GM21737 (cell line): Measurements from ENCODE around the gene TPCN2.
A peak's percentile ranks its signal among the peaks of the same experiment; 100 is the strongest.

Experiments
- ATAC-seq: cut with Tn5 transposase; IDR thresholded peaks from one replicate; pipeline ENCODE4 v1.9.1; 2021; ENCODE audit warnings: mild to moderate bottlenecking, moderate library complexity; ENCODE audit not compliant: unreplicated experiment

Gene TPCN2

GRCh38 chr11:69055598-69056516, 7.1 kb downstream of the TPCN2 start:
- ATAC-seq: peak; percentile 74

DNA sequence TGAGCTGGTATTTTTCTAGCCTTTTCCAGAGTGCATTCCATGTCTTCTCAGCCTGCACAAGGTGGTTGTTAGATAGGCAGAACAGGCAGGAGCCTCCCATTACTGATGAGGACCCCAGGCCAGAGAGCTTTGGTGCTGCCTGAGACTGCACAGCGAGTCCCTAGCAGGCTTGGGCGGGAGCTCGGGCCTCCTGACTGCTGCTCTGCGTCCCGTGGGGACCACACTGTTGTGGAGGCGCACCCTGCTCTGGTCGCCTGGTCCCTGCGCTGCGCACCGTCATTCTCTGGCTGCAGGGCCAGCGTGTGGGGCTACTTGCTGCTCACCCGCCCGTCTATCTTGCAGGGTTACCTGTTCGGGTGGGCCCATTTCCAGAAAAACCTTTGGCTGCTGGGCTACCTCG, 8.5 kb downstream of the TPCN2 start:
- no peak for ATAC-seq

DNA sequence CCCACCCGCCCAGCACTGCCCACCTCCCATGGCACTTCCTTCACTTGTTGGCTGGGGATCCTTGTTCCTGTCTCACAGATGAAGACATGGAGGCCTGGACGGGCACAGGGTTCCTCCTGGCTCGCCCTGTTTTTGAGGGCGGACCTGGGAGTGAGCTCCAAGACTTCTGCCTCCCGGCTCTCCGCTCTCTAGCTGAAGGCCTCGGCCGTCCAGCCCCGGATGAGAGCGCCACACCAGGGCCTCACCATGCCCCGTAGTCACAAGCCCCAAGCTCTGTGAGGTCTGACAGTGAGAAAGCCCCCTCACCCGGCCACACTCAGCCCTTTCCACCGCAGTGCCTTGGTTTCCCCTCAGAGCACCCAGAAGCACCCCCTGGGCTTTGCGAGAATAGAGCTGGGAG, 9.1 kb downstream of the TPCN2 start:
- no peak for ATAC-seq

DNA sequence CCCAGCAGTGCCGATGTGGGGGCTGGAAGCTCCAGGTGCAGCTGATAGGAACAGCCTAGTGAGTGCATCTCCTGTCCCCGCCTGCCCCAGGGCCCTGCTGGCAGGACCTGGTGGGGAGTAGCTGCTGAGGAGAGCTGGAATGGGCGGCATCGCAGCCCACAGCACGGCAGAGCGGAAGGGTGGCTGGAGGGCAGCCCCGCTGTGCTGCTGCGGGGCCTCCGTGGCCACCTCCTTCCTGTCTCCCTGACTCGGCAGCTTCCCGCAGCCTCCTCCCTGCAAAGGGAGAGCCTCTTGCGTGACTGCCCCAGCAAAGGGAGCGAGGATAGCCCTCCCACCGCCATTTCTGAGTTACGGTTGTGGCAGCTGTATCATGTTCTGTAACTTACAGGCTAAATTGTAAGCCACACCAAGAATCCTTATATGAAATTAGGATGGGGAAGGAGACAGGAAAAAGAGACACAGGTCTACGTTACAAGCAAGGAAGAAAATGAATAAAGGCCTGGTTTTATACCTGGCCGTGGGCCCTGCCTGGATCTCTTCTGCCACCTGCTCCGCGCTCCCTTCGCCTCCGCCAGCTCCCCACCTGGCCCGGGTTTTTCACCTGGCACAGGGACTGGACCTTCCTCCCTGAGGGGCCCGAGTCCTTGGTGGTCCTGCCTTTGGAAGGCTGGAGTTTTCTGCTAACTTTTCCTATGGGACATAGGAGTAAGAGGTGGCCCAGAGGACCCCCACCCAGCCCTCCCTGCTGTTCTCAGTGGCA, 10.0 kb downstream of the TPCN2 start:
- ATAC-seq: no peak

- no peak for ATAC-seq
Observed at GRCh38 chr11:69059429-69059828, 10.7 kb downstream of the TPCN2 start.

DNA sequence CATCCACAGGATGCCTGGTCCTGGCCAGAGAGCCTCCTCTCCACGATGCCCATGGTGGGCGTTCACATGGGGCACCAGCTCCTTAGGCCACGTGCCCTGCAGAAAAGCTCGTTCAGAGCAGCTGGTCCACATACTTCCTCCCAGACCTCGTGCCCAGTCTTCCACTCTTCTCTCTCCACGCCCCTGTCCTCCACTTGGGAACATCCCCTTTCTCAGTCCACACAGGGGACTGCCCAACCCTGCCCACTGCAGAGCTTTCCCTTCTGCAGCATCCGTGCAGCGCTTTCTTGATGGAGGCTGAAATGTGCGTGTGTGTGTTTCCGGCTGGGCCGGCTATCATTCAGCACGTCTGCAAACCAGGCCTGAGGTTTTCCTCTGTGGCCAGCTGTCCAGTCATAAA, 11.3 kb downstream of the TPCN2 start:
- no peak for ATAC-seq

DNA sequence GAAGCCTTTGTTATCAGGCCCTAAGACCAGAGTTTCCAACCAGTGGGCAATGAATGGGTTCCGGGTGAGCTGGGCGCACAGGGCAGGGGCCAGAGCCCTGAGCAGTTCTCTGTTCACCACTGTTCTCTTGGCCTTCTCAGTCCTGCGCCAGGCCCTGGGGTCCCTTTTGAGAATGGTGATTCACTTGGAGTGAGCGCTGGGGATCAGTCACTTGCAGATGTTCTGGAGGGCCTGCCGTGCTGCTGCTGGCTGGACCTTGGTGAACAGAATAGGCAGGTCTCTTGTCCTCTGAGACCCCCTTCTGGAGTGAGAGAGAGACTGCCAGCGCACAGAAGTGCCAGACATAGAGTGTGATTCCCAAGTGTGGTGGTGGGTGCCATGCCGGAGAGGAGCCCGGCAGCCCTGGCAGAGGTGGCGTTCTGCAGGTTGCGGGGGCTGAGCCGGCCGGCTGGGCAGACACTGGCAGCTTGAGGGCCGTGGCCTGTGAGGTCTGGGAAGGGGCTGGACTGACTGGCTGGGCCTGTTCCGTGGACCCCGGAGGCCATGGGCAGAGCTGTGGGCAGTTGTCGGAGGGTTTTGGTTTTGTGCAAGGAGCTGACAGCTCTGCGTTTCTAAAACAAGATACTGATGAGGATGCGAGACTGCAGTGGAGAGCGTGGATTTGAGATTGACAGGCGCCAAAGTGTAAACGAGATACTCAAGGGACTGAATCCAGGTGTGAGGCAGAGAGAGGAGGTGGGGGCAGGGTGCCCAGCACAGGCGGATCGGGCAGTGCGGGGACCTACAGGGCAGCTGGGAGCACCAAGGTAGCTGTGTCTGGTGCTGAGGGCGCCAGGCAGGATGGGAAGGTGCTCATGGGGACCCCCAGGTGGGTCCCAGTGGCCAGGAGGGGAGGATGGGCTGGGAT, 12.3 kb downstream of the TPCN2 start:
- ATAC-seq: no peak

DNA sequence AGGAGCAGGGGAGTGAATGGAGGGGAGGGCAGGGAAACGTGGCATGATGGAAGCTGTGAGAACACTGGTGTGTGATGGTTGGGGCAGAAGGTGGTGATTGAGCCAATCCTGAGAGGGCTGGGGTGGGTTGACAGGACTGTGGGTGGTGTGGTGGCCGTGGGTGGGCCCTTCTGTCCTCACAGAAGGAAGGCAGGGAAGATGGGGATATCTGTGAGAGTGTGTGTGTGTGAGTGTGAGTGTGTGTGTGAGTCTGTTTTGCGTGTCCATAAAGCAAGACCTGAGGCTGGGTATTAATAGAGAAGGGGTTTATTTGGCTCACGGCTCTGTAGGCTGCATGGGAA, 13.0 kb downstream of the TPCN2 start:
- no peak for ATAC-seq

GRCh38 chr11:69062169-69062855, 13.6 kb downstream of the TPCN2 start:
- ATAC-seq: no peak

GRCh38 chr11:69062873-69063651, 14.3 kb downstream of the TPCN2 start:
- ATAC-seq: no peak

DNA sequence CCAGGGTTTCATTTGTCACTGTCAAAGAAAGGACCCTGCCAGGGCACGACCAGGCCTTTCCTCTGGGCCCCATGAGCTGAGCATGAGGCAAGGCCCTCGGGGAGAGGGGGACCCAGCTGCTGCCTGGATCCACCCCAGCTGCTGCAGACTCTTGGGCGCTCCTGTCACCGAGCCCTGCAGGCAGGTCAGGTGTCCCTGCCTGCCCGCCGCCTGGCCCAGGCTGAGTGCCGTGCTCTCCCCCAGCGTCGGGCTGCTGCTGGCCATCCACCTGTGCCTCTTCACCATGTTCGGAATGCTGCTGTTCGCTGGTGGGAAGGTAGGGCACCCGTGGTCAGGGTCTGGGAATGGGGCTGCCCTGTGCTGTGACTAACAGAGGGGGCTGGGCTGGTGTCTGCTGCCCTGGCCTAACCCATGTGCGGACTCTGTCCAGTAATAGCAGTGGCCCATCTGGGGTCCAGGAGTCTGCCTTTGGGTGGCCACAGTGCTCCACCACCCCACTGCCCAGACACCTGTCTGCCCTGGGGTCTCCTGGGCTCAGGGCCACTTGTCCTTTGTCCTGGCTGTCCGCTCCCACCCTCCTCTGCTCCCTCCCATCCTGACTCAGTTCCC, 15.0 kb downstream of the TPCN2 start:
- no peak for ATAC-seq

- no peak for ATAC-seq
Observed at GRCh38 chr11:69064394-69064957, 15.7 kb downstream of the TPCN2 start.

- ATAC-seq: no peak
Observed at GRCh38 chr11:69065147-69065710, 16.5 kb downstream of the TPCN2 start.

- ATAC-seq: no peak
Observed at GRCh38 chr11:69066122-69067112, 17.7 kb downstream of the TPCN2 start.

- ATAC-seq: no peak
Observed at GRCh38 chr11:69067200-69067599, 18.5 kb downstream of the TPCN2 start.

- ATAC-seq: no peak
Observed at GRCh38 chr11:69071086-69071800, 22.5 kb downstream of the TPCN2 start.

DNA sequence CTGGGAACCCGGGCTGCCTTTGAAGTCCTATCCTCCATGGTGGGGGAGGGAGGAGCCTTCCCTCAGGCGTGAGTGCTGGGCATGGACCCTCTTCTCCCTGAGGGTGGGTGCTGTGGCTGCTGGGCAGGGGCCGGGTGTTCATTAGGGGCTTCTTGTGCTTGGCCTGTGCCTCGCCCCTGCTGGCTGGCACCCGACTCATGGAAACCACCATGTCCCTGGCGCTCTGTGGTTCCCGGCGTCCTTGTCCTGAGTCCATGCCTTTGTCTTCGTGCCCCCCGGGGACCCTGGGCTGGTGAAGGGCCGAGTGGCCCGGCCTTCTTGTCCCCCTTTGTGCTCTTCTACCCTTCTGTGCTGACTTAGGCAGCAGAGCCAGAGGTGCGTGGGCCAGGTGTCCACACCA, 23.2 kb downstream of the TPCN2 start:
- no peak for ATAC-seq
